ENCODE results near the gene AVL9. TPM values are rescaled to one million over a fixed set of nuclear protein-coding genes. Genes with fewer than 3 reads are reported as not detected.

AVL9 gene
- total and polyA plus RNA-seq, 2 of the 4 experiments (the other 2 are of a cell fraction): 13.1 to 21.7 TPM

- POLR2A ChIA-PET (ENCODE audit: unreplicated experiment): no interaction called here
- WGBS, 2 experiments (ENCODE audit: extremely low coverage in 2 of 2, insufficient read length in 1 of 2): no CpG with 5 or more reads among the region's 2 CpGs
- Histone ChIP-seq H3K4me3 (ENCODE audit: insufficient read depth, low read depth, low read length) (no peak overlapping the region), H4K91ac (ENCODE audit: insufficient read depth, low read depth, low read length) (no peak overlapping the region), H3K4me1 (ENCODE audit: control insufficient read depth, insufficient read depth, low read length) (no peaks in the 10 kb centered on the region; the same call in 1 of the 2 replicates), H2BK120ac (ENCODE audit: low read depth, low read length) (no peak overlapping the region), H4K8ac (ENCODE audit: low read depth in 2 of 2, low read length in 2 of 2) (no peak overlapping the region), H3K9ac (ENCODE audit: low read depth, low read length) (no peak overlapping the region), H3K56ac (ENCODE audit: extremely low read depth, insufficient read depth, low read length) (no peak overlapping the region), H3K36me3 (ENCODE audit: control insufficient read depth, insufficient read depth, low read length) (no peaks in the 10 kb centered on the region), H2AFZ (replicated peaks; ENCODE audit: low read length, poor library complexity) (no peak overlapping the region), H3K9me1 (ENCODE audit: insufficient read depth, low read length) (no peaks in the 10 kb centered on the region), H3K14ac (replicated peaks; ENCODE audit: low read depth, low read length) (no peak overlapping the region), H3K27ac (ENCODE audit: insufficient read depth, low read length) (no peak overlapping the region), H2AK5ac (ENCODE audit: low read depth, low read length) (no peak overlapping the region), H3K27me3 (ENCODE audit: control insufficient read depth, insufficient read depth, low read length) (no peaks in the 10 kb centered on the region), H3K4ac (ENCODE audit: low read depth, low read length) (no peak overlapping the region), H3K4me2 (ENCODE audit: low read depth, low read length) (no peak overlapping the region), H4K5ac (ENCODE audit: low read depth, low read length) (no peak overlapping the region), H2BK5ac (ENCODE audit: low read depth, low read length, poor library complexity, severe bottlenecking) (no peak overlapping the region), H3K23ac (ENCODE audit: low read depth, low read length) (no peak overlapping the region), H3K18ac (ENCODE audit: low read depth, low read length) (no peak overlapping the region), H2BK15ac (ENCODE audit: low read depth, low read length) (no peak overlapping the region), H2AK9ac (replicated peaks; ENCODE audit: low read depth, low read length, poor library complexity) (no peak overlapping the region), H3K9me3 (ENCODE audit: control insufficient read depth, insufficient read depth, low read length) (no peaks in the 10 kb centered on the region), H4K20me1 (ENCODE audit: insufficient read depth, low read length) (no peaks in the 10 kb centered on the region), H2BK20ac (ENCODE audit: low read depth, low read length) (no peak overlapping the region), H3K79me1 (ENCODE audit: low read depth in 1 of 2, low read length in 2 of 2) (no peaks in the 10 kb centered on the region)
- TF ChIP-seq NFE2L2 (IDR thresholded peaks at IDR 0.05; ENCODE audit: low read depth, low read length): no peak
- TF ChIP-seq CEBPB (IDR thresholded peaks at IDR 0.05; ENCODE audit: low read depth, low read length): no peak
- TF ChIP-seq MAFK (IDR thresholded peaks at IDR 0.05; ENCODE audit: low read depth, low read length): no peak
- TF ChIP-seq USF2 (IDR thresholded peaks at IDR 0.05; ENCODE audit: low read depth, low read length): no peak
- TF ChIP-seq MAZ (IDR thresholded peaks at IDR 0.05; ENCODE audit: borderline replicate concordance, low read depth, low read length): no peak
- no peak for TF ChIP-seq BHLHE40 (IDR thresholded peaks at IDR 0.05; ENCODE audit: low read depth, low read length)
- intact Hi-C loops (cut with micrococcal nuclease) (no loop called here), dilution Hi-C loops (cut with HindIII; ENCODE audit: low sequenced_read_pairs, unreplicated experiment) (no loop called here), in situ Hi-C loops (cut with MboI; ENCODE audit: low sequenced_read_pairs) (no loop called here)
- no TSS peak for BruUV-seq (replicated peaks)
- no peak for DNase-seq
- ATAC-seq (ENCODE audit: low read depth): no peak
- CTCF ChIA-PET: no interaction called here
Measured at GRCh38 chr7:32618470-32618869, 123.2 kb downstream of the AVL9 start.

Data from IMR-90 (cell line).